ENCODE measurements around the gene VTI1A. TPM values are rescaled to one million over a fixed set of nuclear protein-coding genes. Genes with fewer than 3 reads are reported as not detected.

VTI1A gene
- total RNA-seq, 1 experiment from 2014 or later: 18.1 TPM

GRCh38 chr10:112466802-112467201 is 19.8 kb downstream of the VTI1A start:
- H2AFZ ChIP-seq: no peak overlapping the region
- no peaks in the 10 kb centered on the region for H3K9me3 ChIP-seq (ENCODE audit: insufficient read depth, low read depth)
- H3F3A ChIP-seq (ENCODE audit: insufficient read depth, low read depth): no peaks in the 10 kb centered on the region
- BruUV-seq (replicated peaks): no TSS peak
- H3K4me3 ChIP-seq: no peak overlapping the region
- H3K4me1 ChIP-seq (replicated peaks; ENCODE audit: insufficient read depth): no peaks in the 10 kb centered on the region
- H3K9me2 ChIP-seq (ENCODE audit: insufficient read depth): no peaks in the 10 kb centered on the region
- TF ChIP-seq EZH2 (IDR thresholded peaks at IDR 0.05; ENCODE audit: low read depth) (no peak), CTCF (conservative IDR thresholded peaks at IDR 0.05) (no peak)
- no peak for DNase-seq
- no peaks in the 10 kb centered on the region for H3K27me3 ChIP-seq (ENCODE audit: insufficient read depth, low read depth)
- H3K27ac ChIP-seq: no peak overlapping the region
- H3K4me2 ChIP-seq: no peak overlapping the region
- H4K20me1 ChIP-seq (ENCODE audit: insufficient read depth): peaks cover 3% of the 10 kb centered on the region; the same call in 1 of the 2 replicates
- peaks cover 5% of the 10 kb centered on the region; the same call in 1 of the 2 replicates for H3K36me3 ChIP-seq (ENCODE audit: low read depth)
- no peaks in the 10 kb centered on the region for H3K79me2 ChIP-seq (ENCODE audit: low read depth)
- intact Hi-C loops (cut with micrococcal nuclease; ENCODE audit: unreplicated experiment): no loop called here
- POLR2A ChIA-PET (ENCODE audit: unreplicated experiment): interaction anchor here (0.6 kb wide), 1 partner anchor 1794 kb away, joined by 9 read pairs; no protein-coding TSS in a partner anchor
- CTCF ChIA-PET: no interaction called here

GRCh38 chr10:112467541-112468075 is 20.6 kb downstream of the VTI1A start:
- Histone ChIP-seq H3K27ac (no peak overlapping the region), H3K79me2 (ENCODE audit: low read depth) (no peaks in the 10 kb centered on the region), H2AFZ (no peak overlapping the region), H3K4me3 (no peak overlapping the region), H3K36me3 (ENCODE audit: low read depth) (peaks cover 5% of the 10 kb centered on the region; the same call in 1 of the 2 replicates), H3K9me3 (ENCODE audit: insufficient read depth, low read depth) (no peaks in the 10 kb centered on the region), H3F3A (ENCODE audit: insufficient read depth, low read depth) (no peaks in the 10 kb centered on the region), H3K4me1 (replicated peaks; ENCODE audit: insufficient read depth) (no peaks in the 10 kb centered on the region), H3K9me2 (ENCODE audit: insufficient read depth) (no peaks in the 10 kb centered on the region), H4K20me1 (ENCODE audit: insufficient read depth) (peaks cover 3% of the 10 kb centered on the region; the same call in 1 of the 2 replicates), H3K27me3 (ENCODE audit: insufficient read depth, low read depth) (no peaks in the 10 kb centered on the region), H3K4me2 (no peak overlapping the region)
- TF ChIP-seq EZH2 (IDR thresholded peaks at IDR 0.05; ENCODE audit: low read depth) (no peak), CTCF (conservative IDR thresholded peaks at IDR 0.05) (no peak)
- no TSS peak for BruUV-seq (replicated peaks)
- POLR2A ChIA-PET (ENCODE audit: unreplicated experiment): no interaction called here
- DNase-seq: no peak
- CTCF ChIA-PET: interaction anchor here (0.6 kb wide), 1 partner anchor 351 kb away, joined by 4 read pairs; no protein-coding TSS in a partner anchor
- intact Hi-C loops (cut with micrococcal nuclease; ENCODE audit: unreplicated experiment): no loop called here

- ChIA-PET CTCF (interaction anchor here (0.6 to 0.7 kb wide), 3 partner anchors 58 to 1644 kb away, joined by 3 to 7 read pairs (median 4); no protein-coding TSS in a partner anchor), POLR2A (ENCODE audit: unreplicated experiment) (interaction anchor here (0.6 to 0.9 kb wide), 2 partner anchors 324 to 614 kb away, joined by 6 to 24 read pairs; no protein-coding TSS in a partner anchor)
- no peak overlapping the region for H3K4me2 ChIP-seq
- H4K20me1 ChIP-seq (ENCODE audit: insufficient read depth): peaks cover 3% of the 10 kb centered on the region; the same call in 1 of the 2 replicates
- H3K4me1 ChIP-seq (replicated peaks; ENCODE audit: insufficient read depth): no peaks in the 10 kb centered on the region
- no peak overlapping the region for H2AFZ ChIP-seq
- H3K79me2 ChIP-seq (ENCODE audit: low read depth): no peaks in the 10 kb centered on the region
- H3K9me3 ChIP-seq (ENCODE audit: insufficient read depth, low read depth): no peaks in the 10 kb centered on the region
- intact Hi-C loops (cut with micrococcal nuclease; ENCODE audit: unreplicated experiment): loop anchor here (5.0 kb wide), 1 partner anchor 1050 kb away; no protein-coding TSS in a partner anchor
- H3F3A ChIP-seq (ENCODE audit: insufficient read depth, low read depth): no peaks in the 10 kb centered on the region
- H3K27ac ChIP-seq: no peak overlapping the region
- BruUV-seq (replicated peaks): no TSS peak
- no peaks in the 10 kb centered on the region for H3K36me3 ChIP-seq (ENCODE audit: low read depth)
- H3K4me3 ChIP-seq: no peak overlapping the region
- DNase-seq: peak in 1 of 2 experiments; percentile 45
- H3K9me2 ChIP-seq (ENCODE audit: insufficient read depth): no peaks in the 10 kb centered on the region
- TF ChIP-seq EZH2 (IDR thresholded peaks at IDR 0.05; ENCODE audit: low read depth) (no peak), CTCF (conservative IDR thresholded peaks at IDR 0.05) (peak; percentile 68)
- H3K27me3 ChIP-seq (ENCODE audit: insufficient read depth, low read depth): no peaks in the 10 kb centered on the region
Measured at GRCh38 chr10:112471878-112472487, 25.0 kb downstream of the VTI1A start.
